Fibroblast of the conjunctiva (primary cell): Measurements from ENCODE around the gene IL11RA.
A peak's percentile ranks its signal among the peaks of the same experiment; 100 is the strongest.

Source experiments
- DNase-seq: peaks from one replicate; pipeline ENCODE4 v3.0.0-alpha.2; 2010; ENCODE audit warnings: low read depth

IL11RA gene

DNA sequence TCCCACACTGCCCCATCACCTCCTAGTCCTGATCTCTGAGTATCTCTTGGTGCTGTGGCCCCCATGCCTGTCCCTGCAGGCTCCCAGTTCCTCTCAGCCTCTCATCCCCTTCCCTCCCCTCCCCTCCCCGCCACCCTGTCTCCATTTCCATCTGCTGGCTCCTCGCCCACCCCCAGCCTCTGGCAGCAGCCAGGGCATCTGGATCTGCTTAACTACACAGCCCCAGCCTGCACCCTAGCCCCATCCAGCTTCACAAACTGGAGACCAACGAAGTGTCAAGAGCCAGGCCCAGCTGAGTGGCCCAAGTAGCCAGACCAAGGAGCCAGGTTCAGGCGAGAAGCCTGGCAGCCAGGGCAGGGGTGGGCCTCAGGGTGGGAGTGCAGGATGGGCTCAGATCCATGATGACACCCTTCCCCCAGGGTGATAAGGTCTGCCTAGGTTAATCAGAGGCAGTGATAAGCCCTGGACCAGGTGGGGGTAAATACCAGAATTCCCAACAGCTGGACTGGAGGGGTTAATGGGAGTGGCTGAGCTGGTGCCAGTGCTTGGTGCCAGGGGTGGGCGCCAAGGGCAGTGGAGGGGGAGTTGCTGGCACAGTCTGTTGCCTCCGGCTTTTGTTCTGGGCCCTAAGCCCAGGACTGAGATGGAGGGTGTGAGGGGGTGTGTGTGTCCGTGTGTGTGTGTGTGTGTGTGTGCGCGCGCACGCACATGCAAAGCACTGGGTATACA, 2.5 kb downstream of the IL11RA start:
- DNase-seq, result peak; percentile 96

DNA sequence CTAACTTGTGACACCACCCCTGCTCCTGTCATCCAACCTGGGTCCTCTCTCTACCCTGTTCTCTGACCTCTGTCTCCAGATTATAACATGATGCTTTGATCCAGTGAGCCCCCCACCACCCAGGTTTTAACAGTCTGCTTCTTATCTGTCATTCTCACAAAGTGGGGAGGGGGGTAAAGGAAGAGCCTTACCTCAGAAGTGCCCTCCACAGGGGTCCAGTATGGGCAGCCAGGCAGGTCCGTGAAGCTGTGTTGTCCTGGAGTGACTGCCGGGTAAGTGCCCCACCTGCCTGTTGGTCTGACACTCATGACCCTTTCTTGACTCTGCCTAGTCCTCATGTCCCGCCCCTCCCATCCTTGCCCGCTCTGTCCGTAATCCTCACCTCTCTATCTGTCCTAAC, 3.4 kb downstream of the IL11RA start:
- no peak for DNase-seq

DNA sequence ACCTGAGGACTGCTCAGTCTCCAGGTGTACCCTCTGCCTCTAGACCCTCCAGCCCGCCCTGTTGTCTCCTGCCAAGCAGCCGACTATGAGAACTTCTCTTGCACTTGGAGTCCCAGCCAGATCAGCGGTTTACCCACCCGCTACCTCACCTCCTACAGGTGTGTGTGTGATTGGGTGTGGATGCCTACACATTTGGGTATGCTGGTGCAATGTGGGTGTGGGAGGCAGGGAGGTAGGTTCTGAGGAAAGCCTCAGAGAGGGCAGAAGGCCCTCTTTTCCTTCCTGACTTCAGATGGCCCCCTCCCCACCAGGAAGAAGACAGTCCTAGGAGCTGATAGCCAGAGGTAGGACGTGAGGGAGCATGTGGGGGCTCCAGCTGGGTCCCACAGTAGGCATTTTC, 5.0 kb downstream of the IL11RA start:
- DNase-seq, result no peak

DNA sequence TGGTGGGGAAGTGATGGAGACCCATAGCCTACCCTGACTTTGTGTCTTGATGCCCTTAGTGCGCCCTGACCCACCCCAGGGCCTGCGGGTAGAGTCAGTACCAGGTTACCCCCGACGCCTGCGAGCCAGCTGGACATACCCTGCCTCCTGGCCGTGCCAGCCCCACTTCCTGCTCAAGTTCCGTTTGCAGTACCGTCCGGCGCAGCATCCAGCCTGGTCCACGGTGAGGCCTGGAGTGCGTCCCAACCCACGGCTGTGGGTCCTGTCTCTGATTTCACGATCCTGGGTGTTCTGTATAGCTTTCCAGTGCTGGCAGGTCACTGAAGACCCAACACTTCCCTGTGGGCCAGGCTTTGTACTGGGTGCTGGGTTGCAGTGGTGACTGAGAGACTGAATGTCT, 6.5 kb downstream of the IL11RA start:
- DNase-seq, result no peak

DNA sequence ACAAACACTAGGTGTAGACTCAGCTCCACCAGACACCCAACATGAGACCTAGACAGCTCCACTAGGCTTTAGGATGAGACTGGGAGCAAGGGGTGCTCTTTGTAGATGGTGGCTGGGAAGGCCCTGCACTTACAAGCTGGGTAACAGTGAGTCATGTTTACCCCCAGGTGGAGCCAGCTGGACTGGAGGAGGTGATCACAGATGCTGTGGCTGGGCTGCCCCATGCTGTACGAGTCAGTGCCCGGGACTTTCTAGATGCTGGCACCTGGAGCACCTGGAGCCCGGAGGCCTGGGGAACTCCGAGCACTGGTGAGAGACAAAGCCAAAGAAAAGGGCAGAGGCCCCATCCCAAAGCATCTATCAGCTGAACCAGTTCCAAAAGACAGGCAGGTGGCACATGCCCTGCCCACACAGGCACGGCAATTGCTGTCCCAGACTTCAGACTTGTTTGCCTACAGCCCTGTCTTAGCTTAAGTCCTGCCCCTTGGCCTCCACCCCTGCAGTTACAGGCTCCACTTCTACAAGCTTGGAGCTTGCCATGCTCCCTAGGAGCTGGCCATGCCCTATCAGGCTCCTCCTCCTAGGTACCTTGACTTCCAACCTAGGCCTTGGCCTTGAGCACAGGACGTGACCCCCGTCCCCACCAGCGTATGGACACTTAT, 7.7 kb downstream of the IL11RA start:
- DNase-seq, result no peak

DNA sequence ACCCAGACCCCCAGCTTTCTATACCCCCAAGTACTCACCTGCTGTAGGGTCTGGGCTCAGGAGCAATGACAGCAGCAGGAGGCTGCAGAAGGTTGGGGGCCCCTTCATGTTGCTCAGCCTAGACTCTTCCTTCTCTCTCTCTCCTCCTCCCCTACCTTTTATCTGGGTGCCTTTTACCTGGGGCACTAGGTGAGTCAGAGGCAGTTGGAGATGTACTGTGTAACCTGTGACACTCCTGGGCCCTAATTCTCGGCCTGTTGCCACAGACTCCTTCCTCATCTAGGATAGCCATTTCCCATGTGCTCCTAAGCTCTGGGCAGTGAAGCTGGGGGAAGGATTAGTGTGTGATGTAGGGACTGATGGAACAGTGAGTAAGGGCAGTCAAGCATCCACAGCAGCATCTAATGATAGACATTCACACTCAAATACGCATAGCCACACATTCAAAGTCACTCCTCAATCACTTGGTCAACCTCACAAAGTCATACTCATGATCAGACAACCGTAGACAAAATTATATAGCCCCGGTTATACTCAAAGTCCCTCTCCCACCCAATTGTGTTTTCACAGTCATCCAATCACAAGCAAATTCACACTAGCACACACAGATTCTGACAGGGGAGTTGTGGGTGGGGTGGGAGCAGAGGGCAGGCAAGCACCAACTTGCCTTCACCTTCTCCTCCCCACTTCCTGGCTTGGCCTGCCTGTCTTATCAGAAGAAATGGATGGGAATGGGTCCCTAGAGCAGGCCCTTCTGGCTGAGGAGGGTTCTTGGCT, 10.7 kb downstream of the IL11RA start, which contains the start of gene CCL27:
Gene CCL27 (minus strand): TSS at position 132 of the 777 bp plus-strand sequence. CDS start 24 bp downstream, at position 108.
- DNase-seq, result no peak

DNA sequence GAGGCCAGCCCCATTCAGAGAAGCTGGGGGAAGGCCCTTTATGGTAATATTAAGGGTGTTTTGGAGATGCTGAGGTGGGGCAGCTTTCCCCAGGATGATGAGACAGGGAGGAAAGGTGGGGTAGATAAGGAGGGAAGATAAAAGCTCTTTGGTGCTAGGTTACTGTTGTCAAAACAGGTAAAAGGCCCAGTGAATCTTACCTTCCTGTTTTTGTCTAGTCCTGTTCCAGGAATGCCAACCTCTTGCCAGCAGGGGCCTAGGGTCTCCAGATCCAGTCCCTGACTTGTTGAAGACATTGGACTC, 11.3 kb downstream of the IL11RA start:
- DNase-seq, result no peak

DNA sequence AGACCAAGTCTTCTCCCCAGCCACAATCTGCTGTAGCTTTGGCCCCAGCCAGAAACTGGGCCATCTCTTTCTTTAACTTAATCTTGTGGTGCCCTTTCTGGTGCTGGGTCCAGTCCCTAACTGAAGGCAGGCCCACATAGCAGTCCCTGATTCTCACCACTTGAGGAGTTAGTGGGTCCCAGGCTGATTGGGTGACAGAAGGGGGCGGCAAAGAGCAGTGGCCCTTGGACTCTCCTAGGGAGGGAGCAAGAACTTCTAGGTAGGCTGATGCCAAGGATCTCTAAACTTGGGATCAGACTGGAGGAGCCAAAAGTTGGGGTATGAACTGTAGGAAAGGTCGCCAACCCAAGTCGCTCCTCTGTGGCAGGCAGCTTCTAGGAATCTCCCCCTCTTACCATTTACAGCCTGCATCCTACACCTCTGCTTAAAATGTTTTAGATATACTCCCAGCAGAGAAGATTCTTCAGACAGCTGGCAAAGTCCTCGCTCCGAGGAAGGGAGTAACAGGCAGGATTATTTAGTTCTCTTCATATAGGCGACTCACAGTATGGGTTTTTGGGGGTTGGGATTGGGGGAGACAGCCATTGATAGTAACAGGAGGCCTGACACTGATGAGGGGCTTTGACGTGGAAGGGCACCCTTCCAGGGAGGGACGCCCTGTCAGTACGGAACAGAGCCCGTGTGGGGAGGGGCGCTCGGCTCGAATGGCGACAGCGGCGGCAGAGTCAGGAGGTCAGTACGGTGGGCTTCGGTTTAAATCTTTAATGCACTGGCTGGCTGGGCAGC, 12.5 kb downstream of the IL11RA start:
- peak; percentile 76 for DNase-seq

DNA sequence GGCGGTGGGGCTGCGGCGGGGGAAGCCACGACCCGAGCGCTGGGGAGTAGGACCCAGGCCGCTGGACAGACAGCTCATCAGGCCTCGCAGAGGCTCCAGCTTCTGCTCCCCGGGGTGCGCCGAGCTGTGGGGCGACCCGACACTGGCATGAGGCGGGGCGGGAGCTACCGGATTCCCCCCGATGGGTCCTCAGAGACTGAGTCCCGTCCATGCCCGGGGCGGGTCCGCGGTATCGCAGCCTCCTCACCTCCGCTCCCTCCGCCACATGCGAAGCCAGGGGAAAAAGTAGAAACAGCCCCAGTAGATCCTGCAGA, 13.0 kb downstream of the IL11RA start:
- DNase-seq, result no peak

DNA sequence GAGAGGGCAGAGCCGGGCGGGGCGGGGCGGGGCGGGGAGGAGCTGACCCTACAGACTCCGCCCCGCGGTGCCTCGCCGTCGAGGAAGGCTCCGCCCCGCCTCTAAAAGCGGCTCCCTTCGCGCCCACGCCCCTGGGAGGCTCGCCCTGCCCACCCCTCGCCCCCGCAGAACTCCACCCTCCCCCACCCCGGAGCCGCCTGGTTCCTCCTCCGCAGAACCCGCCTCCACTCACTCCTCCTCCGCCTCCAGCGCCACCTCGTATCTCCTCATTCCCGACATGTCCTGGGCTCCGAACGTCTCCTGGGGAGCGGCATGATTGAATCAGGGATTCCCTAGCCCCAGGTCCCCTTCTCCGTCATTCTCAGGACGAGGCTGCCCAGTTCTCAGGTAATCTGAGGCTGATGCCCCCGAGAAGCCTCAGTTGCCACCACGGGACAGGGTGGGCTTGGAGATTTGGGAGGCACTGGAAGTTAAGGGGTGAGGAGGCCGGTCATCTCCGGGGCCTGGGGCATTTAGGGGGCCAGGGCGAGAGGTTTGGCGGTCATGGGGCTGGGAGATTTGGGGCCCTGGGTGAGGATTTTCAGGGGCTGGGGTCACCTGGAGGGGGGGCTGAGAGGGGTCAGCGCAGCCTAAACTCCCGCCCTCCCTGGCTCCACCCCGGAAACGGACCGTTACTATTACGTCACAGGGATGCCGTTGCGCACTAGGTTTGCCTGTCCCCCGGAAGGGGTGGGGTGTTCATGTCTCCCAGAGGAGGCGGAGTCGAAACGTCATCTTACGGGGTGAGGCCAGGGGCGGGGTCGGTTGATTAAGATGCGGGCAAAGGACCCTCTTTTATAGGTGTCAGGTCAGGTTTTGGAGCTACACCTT, 13.6 kb downstream of the IL11RA start:
- peak; percentile 93 for DNase-seq

DNA sequence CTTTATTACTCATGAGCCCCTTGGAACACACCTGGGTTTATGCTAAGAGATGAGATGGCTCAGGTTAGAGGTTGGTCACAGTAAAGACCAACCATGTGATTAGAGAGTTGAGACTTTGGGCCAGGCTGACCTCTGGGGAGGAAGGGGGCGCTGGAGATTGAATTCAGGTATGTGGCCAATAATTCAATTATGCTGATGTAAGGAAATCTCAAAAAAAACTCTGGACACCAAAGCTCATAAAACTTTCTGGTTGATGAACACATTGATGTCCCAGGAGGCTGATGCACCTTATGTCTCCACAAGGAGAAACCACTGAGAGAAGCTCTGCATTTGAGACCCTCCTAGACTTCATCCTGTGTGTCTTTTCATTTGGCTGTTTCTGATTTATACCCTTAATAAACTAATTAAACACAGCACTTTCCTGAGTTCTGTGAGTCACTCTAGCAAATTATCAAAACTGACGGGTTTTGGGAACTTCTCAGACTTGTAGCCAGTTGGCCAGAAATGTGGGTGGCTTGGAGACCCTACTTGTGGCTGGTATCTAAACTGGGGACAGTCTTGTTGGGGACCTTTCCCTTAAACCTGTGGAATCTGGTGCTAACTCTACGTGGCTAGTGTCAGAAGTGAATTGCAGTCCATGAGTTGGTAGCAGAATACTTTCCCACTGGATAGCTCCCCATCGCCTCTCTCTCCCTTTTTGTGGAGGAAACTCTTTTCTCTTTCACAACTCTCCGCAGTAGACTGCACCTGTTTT, 18.0 kb downstream of the IL11RA start:
- no peak for DNase-seq

DNA sequence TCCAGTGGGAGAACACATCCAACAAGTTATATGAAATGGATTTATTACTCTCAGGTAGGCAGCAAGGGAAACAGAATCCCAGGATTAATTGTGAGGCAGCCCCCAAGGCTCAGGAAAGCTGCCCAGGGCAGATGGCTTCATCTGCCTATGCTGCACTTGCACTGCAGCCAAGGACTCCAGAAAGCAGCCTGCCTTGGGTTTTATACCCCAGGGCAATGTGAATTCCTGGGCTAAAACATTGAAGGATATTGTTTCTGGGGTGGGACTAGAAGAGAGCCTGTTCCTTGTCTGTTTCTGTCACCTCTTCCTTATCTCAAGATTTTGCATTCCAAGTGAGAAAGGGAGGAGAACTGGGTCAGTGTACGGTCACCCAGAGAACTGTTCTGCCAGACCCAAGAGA, 19.3 kb downstream of the IL11RA start:
- DNase-seq, result no peak

DNA sequence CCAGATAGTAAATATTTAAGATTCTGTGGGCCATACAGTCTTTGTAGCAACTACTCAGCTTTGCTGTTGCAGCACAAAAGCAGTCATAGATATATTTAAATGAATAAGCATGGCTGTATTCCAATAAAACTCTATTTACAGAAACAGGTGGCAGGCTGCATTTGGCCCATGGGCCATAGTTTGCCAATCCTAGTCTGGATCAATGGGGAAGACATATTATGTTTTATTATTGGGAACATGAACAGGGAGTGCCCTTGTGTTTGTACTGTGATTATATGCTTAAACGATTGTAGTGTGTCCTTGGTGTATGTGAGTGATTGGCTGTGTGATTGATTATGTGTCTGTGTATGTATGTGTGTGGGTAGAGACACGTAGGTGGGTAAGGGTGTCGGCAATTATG, 22.5 kb downstream of the IL11RA start:
- no peak for DNase-seq

DNA sequence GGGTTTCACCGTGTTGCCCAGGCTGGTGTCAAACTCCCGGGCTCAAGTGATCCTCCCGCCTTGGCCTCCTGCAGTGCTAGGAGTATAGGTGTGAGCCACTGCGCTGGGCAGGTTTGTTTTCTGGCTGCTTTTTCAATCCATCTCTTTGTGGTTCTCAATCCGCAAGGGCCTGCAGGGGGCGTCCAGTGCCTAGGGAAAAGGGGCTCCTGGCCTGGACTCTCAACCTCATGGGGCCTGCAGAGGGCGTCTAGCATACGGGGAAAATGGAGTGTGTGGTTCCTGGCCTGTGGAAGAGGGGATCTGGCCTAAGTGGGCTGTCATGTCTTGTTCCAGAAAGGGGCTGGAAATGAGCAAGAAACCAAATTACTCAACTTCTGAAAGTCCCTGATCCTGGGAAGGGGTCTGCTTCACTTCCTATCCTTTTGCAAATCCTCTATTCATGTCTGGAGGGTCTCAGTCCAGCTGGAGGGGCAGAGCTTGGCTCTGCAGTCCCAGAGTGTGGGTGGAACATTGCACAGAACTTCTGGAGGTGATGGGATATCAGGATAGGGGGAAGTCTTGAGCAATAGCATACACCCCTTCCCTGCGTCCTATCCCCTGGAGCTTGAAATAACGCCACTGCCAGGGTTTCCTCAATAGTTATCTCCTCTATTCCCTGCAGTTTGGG, 23.2 kb downstream of the IL11RA start:
- peak; percentile 49 for DNase-seq

DNA sequence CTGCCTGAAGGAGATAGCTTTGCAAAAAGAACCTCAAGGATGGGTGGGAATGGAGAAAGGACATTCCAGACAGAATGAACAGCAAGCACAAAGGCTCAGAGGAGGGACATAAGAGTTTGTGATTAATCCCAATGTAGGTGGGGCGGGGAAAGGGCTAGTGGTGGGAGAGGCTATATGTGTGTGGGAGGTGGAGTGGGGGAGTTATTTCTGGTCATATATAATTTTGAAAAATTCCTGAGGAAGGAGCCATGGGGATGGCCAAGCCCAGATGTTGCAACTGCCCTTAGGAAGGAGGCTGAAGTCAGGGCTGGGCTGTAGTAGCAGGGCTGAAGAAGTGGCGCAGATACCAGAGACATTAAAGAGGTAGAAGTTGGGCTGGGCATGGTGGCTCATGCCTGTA, 23.9 kb downstream of the IL11RA start:
- no peak for DNase-seq

DNA sequence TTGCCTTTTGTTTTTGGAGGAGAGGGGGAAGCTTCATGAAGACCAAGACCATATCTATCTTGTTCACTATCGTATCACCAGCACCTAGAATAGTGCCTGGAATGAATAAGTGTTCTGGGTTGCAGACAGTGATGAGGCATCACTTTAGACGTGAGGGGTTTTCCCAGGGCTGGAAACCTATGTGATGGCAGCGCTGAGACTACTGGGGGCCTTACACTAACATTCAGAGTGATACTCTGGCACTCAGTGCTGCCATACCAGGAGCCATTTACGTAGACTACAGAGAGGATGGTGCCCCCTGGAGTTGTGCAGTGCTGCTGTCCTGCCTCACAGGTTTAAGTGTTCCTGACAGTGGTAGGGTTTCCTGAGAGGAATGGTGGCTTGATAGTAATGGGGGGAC, 32.2 kb downstream of the IL11RA start:
- DNase-seq, result no peak

DNA sequence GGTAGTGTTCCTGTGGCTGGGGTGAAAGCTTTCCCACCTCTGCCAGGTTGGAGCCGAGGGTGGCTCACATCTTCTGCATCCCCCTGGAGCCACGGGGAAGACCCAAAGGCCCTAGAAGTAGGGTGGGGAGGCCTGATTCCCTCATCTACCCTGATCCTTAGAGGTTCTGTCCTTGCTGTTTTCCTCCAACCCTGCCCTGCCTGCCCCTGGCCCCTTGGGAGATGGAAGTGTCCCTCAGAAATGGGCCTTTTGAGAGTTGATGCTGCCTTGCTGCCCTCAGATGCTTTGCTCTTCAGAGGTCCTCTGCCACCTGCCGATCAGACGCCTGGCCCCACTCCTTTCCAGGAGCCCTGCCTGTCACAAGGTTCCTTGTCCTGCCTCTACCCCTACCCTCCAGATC, 32.8 kb downstream of the IL11RA start:
- DNase-seq, result no peak

DNA sequence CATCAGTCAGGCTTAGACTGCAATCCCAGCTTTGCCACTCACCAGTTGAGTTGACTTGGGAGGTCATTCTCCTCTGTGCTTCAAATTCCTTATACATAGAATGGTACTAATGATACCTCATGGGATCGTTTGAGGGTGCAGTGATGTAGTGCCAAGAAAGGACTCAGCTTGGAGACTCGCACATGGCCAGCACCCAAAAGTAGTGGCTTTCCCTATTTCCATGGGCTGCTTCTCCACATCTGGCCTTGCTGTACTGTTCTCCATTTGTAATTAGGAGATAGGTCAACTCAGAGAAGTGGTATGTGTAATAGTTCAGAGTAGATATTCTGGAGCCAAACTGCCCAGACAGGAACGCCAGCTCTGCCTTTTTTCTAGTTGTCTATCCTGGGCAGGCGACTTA, 33.6 kb downstream of the IL11RA start:
- no peak for DNase-seq

DNA sequence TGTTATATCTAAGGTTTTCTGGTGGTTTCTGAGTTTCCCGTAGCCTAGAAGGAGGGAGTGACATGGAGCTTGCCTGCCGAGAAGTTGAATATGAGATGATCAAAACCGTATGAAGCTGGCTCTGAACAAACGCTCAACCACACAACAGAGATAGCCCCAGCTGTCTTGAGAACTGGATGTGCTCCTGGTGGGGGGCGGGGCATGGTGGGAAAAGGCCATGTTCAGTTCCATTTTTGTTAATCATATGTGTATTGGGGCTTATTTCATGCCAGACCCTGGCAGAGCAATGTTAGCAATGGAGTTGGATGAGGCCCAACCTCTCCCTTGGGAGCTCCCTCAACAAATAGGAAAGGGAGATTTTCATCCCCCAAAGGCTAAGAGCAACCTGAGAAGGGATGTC, 34.2 kb downstream of the IL11RA start:
- peak; percentile 65 for DNase-seq

DNA sequence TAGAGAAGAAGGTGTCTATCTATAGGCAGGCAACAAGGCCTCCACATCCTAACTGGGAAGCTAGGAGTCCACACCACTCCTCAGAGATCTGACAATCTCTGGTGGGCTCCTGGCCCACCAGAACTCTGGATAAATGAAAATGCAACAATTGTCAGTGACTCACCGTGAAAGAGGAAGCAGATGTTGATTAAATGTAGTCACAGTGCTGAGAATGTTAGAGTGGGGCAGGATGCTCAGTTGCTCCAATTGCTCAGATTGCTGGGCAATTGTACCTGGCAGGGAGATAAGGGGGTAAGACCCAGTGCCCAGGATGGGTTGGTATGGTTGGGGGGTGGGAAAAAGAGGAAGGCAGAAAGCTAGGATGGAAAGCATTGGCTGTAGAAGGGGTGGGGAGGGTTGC, 34.7 kb downstream of the IL11RA start:
- DNase-seq, result no peak
